IMR-90 (cell line): ENCODE data around the gene ARHGEF37.

Source experiments
- CEBPB ChIP-seq: IDR thresholded peaks from 2 replicates; pipeline ENCODE4 v1.6.1; 2012; ENCODE audit warnings: low read depth, low read length, improper control_type of control experiment
- CTCF ChIP-seq: conservative IDR thresholded peaks from 2 replicates; pipeline ENCODE4 v1.5.1; 2012; ENCODE audit warnings: mild to moderate bottlenecking, low read depth, low read length, improper control_type of control experiment
- MAFK ChIP-seq: IDR thresholded peaks from 2 replicates; pipeline ENCODE4 v1.6.1; 2012; ENCODE audit warnings: low read depth, low read length, improper control_type of control experiment
- MXI1 ChIP-seq: IDR thresholded peaks from 2 replicates; pipeline ENCODE4 v1.6.1; 2012; ENCODE audit warnings: low read depth, mild to moderate bottlenecking, low read length, moderate library complexity, borderline replicate concordance
- NFE2L2 ChIP-seq: fragments of 150-350 bp; IDR thresholded peaks from 2 replicates; pipeline ENCODE4 v1.6.1; 2016; ENCODE audit warnings: low read depth, mild to moderate bottlenecking, low read length
- POLR2A ChIP-seq: IDR thresholded peaks from 2 replicates; pipeline ENCODE4 v1.6.1; 2012; ENCODE audit warnings: mild to moderate bottlenecking, low read depth, low read length
- RAD21 ChIP-seq: IDR thresholded peaks from 2 replicates; pipeline ENCODE4 v1.6.1; 2012; ENCODE audit warnings: low read length, improper control_type of control experiment
- RCOR1 ChIP-seq: IDR thresholded peaks from 2 replicates; pipeline ENCODE4 v1.6.1; 2012; ENCODE audit warnings: mild to moderate bottlenecking, low read length, improper control_type of control experiment; ENCODE audit not compliant: insufficient replicate concordance
- RFX5 ChIP-seq: IDR thresholded peaks from 2 replicates; pipeline ENCODE4 v1.8.0; 2012; ENCODE audit warnings: low read depth, mild to moderate bottlenecking, low read length, moderate library complexity
- SMC3 ChIP-seq: fragments of 150-350 bp; IDR thresholded peaks from 2 replicates; pipeline ENCODE4 v1.6.1; 2016; ENCODE audit warnings: low read depth, mild to moderate bottlenecking, antibody characterized with exemption, low read length, moderate library complexity
- TF ChIP-seq, protein P1 (sequence below): fragments of 150-350 bp; IDR thresholded peaks from 2 replicates; pipeline ENCODE4 v1.6.1; 2016; ENCODE audit warnings: low read depth, mild to moderate bottlenecking, low read length, moderate library complexity, borderline replicate concordance
- TF ChIP-seq, protein P2 (sequence below): fragments of 150-350 bp; IDR thresholded peaks from 2 replicates; pipeline ENCODE4 v1.6.1; 2017; ENCODE audit warnings: mild to moderate bottlenecking, antibody characterized with exemption, low read length, low read depth

DNA sequence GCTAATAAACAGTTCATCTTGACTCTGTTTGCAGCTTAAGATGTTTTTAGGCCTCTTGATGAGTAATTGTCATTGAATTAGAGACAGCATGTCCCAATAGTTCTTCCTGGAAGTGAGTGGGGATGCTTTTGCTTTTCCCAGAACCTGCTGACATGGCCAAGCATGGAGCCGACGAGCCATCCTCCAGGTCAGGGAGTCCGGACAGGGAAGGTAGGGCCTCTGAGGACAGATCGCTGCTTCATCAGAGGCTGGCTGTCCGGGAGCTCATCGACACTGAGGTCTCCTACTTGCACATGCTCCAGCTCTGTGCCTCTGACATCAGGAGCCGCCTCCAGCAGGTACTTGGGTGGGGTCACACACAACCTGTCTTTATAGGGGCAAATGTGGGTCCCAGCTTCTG lies 16.3 kb downstream of the ARHGEF37 start:
- TF ChIP-seq CTCF (no peak), RFX5 (no peak), POLR2A (no peak), RCOR1 (no peak), MXI1 (no peak), CEBPB (no peak), RAD21 (no peak), SMC3 (no peak), MAFK (no peak), NFE2L2 (no peak)
- TF ChIP-seq, protein P1, sequence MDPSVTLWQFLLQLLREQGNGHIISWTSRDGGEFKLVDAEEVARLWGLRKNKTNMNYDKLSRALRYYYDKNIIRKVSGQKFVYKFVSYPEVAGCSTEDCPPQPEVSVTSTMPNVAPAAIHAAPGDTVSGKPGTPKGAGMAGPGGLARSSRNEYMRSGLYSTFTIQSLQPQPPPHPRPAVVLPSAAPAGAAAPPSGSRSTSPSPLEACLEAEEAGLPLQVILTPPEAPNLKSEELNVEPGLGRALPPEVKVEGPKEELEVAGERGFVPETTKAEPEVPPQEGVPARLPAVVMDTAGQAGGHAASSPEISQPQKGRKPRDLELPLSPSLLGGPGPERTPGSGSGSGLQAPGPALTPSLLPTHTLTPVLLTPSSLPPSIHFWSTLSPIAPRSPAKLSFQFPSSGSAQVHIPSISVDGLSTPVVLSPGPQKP: no peak
- TF ChIP-seq, protein P2, sequence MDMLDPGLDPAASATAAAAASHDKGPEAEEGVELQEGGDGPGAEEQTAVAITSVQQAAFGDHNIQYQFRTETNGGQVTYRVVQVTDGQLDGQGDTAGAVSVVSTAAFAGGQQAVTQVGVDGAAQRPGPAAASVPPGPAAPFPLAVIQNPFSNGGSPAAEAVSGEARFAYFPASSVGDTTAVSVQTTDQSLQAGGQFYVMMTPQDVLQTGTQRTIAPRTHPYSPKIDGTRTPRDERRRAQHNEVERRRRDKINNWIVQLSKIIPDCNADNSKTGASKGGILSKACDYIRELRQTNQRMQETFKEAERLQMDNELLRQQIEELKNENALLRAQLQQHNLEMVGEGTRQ: no peak
